IPS-NIHi7 (cell line): Measurements from ENCODE around the gene DRGX.

Source experiments
- DNase-seq: peaks from one replicate; pipeline ENCODE4 v3.0.0; 2012; ENCODE audit warnings: mixed read lengths; ENCODE audit errors: extremely low spot score

DRGX gene

DNA sequence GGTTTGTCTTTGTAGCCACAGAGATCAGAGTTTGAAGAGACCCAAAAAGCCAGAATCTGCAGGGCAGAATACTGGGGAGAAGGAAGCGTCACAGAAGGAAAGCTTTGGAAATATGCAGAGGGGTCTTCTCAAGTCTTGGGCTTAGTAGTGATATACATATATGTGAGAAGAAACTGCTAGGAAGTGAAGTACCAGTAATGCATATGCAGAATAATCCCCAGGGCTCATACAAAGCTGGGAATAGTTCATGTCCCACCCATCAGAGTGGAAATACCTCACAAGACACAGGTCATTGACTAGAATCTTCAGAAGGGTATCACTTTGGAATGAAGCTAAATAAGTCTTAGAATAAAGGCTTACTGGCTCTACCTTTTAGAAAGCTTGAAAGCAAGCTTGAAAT, 57.3 kb downstream of the DRGX start:
- no peak for DNase-seq

DNA sequence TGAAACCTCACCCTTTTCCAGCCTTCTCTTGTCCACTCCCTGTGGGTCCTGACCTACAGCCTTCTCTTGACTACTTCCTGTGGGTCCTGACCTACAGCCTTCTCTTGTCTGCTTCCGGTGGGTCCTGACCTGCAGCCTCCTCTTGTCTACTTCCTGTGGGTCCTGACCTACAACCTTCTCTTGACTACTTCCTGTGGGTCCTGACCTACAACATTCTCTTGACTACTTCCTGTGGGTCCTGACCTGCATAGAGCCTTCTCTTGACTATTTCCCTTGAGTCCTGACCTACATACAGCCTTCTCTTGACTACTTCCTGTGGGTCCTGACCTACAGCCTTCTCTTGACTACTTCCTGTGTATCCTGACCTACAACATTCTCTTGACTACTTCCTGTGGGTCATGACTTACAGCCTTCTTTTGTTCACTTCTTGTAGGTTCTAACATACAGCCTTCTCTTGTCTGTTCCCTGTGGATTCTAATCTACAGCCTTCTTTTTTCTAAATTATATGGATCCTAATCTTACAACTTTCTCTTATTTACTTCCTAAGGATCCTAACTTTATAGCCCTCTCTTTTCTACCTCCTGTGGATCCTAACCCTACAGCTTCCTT, 60.4 kb downstream of the DRGX start:
- no peak for DNase-seq

DNA sequence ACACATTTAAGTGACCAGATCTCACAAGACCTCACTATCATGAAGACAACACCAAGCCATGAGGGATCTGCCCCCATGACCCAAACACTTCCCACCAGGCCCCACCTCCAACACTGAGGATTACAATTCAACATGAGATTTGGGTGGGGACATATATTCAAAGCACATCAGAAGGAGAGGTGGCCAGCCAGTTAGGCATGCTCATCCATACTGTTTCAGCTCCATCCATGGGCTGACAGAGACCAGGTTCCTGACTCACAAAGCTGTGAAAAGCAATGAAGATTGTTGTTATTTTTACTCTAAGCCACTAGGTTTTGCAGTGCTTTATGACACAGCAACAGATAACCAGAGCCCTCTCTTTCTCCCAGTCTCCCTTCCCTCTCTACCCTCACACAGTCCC, 60.9 kb downstream of the DRGX start:
- DNase-seq = no peak

DNA sequence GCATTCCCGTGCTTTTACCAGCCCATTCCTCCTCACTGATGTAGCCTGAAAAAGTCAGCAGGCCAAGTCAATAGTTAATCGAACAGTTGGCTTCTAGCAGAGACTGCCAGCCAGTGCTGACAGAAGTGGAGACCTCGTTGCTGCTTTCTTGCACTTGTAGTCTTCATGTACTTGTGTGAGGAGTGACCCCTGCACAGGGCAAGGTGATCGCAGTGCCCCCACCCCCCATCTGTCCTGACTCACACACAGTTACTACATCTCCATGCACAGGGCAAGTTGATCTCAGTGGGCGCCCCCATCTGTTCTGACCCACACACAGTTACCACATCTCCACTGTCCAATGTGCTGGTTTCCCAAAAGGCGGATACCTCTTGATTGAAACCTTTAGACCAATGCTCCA, 62.7 kb downstream of the DRGX start:
- DNase-seq = no peak

DNA sequence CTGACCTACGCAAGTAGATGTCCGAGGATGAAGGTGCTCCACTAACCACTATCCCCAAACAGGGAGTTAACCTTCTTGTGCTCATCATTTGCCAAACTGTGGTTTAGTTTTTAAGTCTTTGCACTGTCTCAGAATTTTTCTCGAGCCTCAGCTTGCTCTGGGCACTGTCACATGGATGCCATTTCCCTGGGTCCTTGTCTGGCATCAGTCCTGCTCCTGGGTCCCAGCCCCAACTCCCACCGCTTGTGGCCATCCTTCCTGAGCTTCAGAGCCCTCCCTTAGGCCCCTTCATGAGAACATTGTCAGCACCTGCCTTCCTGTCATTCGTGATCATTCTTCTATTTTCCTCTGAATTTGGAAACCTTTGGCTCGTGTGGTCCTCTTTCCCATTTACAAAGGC, 63.1 kb downstream of the DRGX start:
- DNase-seq = no peak

DNA sequence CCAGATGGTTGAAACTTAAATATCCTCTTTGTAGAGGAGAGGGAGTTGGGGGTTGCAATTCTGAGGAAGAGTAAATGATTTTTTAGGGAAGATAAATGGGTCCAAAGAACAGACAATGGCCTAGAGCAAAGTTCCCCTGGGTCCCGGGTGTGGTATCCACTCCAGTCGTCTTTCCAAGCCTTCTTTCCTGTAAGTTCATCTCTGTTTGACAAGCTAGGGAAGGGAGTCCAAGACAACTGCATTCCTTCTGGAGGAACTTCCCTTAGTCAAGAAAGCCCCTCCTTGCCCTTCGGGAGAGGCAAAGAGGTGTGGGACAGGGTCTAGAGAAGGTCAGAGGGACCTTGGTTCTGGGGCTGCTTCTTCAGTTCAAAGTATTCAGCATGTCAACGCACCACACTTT, 63.6 kb downstream of the DRGX start:
- DNase-seq = no peak

DNA sequence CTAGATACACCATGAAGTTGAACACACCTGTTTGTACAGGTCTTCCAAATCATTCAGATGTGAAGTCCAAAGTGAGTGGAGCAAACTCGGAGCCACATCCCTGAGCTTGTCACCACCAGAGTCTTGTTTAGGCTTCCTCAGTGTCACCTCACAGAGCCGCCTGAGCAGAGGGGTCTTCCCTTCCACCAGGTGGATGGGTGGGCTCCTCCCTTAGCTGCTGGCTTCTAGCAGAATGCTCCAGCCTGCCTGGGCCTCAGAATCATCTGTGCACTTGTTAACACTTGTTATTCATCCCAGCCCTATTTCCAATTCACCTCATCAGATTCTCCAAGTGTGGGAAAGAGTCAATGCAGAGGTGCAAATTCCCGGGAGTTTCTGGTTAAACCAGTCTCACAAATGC, 64.5 kb downstream of the DRGX start:
- no peak for DNase-seq

DNA sequence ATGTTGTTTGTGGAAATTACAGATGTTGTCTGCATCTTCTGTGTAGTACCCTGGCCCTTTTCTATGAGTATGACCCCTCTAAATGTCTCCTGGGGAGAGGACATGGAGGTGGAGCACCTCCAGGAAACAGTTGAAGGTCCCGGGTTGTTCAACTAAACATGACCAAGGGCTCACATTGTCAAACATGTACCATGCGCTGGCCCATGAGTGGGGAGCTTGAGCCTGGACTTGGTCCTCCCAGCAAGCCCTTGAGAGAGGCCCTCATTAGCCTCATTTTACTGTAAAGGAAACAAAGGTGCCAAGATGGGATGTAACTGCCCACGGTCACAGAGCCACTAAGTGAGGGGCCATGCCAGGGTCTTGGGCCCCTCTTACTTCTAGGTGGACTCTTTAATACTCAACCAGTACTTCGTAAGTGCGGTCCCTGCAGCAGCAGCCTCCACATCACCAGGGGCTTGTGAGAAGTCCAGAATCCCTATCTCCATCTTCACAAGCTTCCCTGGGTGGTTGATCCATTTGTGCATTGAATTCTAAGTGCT, 65.7 kb downstream of the DRGX start:
- DNase-seq = no peak

DNA sequence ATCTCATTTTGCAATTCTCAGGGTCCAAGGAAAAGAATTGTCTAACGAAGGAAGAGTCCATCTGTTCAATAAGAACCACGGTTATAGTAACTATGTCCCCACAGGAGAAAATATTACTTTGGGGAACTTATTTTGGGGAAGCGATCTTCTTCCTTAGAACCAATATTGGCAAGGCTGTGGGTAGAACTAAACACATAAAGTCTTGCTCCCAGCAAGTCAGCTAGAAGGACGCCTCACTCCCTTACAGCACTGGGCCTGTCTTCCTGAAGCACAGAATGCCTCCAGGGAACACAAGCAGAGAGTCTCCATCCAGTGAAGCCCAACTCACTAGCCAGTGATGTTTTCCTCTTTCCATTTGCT, 66.8 kb downstream of the DRGX start:
- no peak for DNase-seq

DNA sequence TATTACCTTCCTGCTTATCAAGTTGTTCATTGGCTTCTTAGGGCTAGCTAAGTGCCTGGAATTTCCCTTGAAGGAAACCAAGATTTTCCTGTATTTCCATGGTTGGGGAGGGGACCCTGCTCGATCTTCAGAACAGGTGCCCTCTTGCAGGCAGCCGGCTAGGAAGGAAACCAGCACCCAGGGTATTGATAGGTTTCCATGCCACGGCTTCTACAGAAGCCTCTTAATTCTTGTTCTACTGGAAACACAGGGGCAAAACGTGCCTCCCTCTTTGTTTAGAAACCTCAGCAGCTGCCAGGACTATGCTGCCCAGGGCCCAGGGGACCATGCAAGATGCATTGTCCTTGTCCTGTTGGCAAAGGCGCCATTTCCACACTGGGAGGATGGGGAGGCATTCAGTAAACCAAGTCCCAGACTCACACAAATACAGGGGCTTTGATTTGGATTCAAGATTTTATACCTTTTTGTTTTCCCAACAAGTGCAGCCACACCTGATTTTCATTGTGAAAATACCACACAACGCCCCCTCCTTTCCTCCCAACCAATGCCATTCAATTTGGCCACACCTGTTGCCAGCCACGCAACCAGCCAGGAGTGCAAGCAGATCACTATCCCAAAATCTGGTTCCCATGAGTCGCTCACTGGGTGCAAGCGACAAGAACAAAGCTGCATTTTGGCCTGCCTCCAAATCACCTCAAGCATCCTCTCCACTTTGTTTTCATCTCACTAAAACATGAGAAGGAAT, 67.3 kb downstream of the DRGX start:
- no peak for DNase-seq

DNA sequence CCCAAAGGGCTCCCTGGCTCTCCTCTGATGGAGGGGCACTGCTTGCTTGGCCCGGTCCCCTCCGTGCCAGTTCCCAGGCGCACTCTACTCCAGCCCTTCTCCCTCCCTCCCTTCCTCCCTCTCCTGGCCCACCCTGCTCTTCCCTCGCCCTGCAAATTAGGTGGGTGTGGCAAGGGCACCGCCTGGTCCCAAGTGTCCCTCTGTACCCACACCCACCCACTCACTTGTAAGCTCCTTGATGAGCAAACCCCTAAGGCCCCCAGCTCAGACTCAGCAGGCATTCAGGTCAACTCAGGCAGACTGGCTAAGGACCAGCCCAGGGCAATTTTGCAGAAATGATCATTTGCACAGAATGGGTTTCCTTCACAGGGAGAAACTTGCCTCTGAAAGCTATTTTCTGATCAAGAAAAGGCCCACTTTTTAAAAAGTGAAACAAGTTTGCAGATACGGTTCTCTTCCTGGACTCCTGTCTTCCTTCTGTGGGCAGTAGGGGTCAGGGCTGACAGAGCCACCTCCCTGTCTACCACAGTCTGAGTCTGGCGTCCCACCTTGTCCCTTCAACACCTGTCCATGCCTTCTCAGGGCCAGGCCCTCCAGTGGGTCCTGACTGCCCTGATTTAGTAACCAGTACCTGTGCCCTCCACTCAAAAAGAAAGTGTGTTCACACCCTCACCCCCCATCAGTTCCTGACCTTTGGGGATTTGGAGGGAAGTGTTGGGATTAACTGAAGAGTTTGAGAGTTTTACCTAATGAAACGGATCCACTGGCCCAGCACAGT, 68.7 kb downstream of the DRGX start:
- DNase-seq = no peak

DNA sequence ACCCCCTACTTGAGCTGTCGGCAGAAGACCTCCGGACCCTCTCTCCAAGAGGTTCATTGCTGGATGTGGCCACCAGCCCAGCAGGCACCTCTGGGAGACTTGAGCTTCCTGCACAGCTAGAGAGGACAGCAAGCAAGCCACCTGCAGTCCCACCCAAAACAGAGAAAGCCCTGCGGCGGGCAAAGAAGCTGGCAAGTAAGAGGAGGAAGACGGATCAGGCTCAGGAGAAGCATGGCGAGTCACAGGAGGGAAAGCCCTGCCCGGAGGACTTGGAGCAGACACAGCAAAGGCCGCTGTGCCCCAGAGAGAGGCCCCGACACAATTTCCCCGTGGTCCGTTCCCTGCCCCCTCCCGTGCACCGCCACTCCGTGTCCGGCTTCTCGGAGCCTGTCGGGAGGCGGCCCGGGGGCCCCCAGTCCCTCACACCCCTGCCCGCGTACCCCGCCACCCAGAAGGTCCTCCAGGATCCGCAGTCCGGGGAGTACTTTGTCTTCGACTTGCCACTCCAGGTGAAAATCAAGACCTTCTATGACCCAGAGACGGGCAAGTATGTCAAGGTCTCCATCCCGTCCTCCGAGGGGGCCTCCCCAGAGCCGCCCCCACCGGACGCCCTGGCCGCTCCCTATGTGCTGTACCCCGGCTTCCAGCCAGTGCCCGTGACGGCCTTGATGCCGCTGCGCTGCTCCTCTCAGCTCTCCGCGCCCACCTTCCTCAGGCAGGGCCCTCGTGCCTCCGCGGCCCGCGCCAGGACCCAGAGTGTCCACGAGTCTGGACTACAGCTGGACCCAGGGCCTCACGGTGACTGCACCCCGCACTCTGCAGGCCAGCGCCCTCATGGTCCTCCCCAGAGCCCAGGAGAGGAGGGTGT, 69.7 kb downstream of the DRGX start:
- DNase-seq = no peak

DNA sequence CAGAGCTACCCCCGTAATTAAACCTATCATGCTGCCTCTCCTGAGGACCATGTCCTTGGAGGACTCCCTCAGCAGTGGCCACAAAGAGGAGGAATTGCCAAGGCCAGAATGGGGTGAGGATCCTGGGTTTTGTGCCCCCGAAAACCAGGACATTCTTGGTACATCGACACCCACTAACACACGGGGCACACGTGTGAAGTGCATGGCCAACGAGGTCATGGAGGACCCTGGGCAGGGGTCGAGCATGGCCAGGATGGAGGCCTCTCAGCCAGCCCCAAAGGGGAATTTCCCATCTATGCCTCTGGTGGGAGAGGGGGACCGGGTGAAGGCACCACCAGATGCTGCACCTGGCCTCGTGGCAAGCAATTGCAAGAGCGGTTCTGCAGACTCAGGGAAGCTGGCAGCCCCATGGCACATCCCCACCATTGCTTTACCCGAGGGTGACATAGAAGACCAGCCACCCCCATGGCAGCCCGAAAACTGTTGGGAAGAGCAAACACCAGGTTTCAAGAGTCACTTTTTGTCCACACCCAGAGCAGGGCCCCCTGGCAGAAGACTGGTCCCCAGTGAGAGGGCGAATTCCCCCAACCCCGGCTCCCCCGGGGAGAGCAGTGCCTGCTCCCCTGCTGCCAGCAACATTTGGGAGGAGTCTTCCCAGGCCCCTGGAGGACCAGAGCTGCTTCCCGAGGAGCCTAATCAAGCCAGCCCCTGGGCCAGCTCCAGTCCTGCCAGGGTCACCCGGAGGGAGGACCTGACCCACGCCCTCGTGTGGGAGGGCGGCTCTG, 70.6 kb downstream of the DRGX start:
- DNase-seq = no peak

DNA sequence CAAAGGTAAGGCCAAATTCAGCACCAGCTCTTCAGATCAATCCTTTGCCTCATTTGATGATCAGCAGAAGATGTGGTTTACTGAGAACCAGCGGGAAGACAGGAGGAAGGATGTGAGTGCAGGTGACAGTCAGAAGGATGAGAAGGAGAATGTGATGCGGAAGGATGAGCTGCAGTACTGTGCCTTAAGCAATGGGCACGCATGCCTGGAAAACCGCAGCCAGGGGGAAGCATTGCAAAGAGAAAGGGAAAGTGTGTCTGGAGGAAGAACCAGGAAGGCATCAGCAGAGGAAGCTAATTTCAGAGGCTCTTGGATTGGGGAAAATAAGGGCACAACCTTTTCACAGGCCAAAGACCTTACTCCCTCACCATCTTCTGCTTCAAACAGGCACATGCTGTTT, 71.2 kb downstream of the DRGX start:
- peak; percentile 67 for DNase-seq

DNA sequence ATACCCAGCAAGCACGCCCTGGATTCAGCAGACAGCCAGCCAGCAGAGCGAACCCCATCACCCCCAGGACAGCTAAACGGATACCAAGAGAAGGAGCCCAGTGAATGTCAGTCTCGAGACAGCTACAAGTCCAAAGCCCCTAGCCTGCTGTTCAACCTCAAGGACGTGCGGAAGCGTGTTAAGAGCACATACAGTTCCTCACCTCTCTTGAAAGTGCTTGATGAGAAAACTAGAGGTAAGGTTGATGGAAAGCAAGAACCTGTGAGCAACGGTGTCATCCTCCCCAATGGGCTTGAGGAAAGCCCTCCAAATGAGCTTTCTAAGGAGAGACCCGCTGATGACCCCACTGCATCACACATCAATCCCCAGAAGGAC, 72.0 kb downstream of the DRGX start:
- no peak for DNase-seq

DNA sequence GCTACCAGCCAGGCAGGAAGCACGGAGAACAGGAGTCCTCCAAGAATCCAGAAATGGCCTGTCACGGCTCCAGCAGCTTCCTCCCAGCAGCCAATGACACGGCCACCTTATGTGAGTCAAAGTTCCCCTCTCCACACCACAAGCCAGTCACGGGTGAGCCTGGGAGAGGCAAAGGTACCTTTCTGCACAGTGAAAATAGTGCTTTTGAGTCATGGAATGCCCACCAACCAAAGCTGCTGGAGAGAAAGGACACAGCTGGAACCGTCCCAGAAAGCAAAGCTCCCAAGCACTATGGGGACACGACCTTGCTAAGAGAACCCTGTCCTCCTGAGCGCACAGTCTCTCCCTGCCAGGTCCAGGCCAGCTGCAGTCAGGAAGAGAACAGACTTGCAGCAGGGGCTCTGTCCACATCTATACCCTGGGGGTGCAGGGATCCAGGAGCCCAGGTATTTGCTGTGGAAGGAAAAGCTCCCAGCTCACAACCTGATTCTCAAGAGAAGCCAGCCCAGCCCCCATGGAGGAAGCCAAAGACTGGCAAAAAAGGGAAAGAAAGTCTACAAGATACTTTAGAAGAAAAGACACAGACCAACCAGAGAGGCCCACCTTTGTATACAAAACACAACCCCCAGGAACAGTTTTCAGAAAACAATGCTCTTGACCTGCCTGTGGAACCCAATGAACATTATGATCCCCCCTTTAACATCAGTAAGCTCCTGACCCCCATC, 72.6 kb downstream of the DRGX start:
- no peak for DNase-seq

DNA sequence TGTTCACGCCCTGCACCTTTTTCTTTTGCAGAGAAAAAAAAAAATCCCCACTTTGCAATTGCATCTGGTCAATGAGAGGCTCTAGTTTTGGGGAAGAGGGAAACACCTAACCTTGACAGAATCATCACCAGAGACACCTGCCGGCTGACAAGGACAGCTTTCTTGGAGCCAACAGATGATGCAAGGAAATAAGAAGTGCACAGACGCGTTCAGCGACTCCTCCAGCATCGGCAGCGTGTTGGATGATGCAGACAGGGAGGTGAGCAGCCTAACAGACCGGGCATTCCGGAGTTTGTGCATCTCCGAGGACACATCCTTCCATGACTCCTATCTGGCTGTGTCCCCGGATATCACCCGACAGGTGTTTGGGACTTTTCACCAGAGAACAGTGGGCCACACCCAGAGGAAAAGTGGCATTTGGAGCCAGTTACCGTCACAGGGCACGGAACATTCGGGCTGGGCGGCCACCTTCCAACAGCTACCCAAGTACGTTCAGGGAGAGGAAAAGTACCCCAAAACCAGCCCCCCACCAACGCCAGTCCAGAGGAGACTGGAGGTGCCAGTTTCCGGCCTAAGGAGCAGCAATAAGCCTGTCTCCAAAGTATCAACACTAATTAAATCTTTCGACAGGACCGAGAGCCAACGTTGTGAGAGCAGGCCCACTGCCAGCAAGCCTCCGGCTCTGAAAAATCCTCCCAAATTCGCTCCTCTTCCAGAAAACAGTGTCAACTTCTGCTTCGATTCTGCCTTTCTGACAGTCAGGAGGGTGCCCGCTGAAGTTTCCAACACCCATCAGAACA, 73.3 kb downstream of the DRGX start:
- DNase-seq = no peak

DNA sequence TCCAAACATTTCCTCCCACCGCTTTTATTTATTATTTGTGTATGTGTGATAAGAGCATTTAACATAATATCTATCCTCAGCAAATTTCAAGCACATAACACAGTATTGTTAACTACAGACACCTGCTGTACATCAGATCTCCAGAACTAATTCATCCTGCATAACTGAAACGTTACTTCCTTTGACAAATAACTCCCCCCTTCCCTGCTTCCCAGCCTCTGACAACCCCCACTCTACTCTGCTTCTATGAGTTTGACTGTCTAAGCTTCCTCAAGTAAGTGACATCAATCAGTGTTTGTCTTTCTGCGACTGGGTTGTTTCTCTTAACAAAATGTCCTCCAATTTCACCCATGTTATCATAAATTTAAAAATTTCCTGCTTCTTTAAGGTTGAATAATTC, 74.9 kb downstream of the DRGX start:
- DNase-seq = no peak

DNA sequence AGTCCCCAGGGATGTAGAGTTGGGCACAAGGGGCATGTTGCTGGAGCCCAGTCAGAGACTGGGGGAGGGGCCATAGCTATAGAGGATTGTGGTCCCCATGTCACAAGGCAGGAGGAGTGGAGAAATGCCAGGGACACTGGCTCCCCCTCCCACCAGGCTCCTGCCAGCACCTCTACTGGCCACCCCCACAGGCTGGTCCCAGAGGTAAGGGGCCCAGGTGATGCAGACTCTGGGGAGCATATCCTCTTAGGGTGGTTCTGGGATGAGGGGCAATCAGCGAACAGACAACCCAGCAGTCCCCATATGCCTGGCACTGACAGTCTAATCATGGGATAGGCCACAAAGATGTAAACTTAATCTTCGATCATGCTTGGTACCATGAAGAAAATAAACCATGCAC, 75.7 kb downstream of the DRGX start:
- DNase-seq = no peak

DNA sequence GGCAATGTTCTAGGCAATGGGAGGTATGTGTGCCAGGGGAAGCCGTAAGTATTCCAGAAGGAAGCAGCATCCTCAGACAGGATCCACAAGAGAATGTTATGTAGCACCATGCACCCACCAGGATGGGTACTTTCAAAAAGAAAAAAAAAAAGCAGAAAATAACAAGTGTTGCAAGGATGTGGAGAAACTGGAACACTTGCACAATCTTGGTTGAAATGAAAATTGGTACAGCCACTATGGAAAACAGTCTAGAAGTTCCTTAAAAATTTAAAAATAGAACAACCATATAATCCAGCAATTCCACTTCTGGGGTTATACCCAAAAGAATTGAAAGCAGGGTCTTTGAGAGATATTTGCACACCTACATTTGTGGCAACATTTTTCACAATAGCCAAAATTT, 76.7 kb downstream of the DRGX start:
- no peak for DNase-seq
